HepG2 (cell line): ENCODE measurements around the gene HBS1L. TPM values are rescaled to one million over a fixed set of nuclear protein-coding genes. Genes with fewer than 3 reads are reported as not detected.

Source experiments
- IKZF4 ChIP-seq: sonication (generic); formaldehyde crosslinking; IDR thresholded peaks from 2 replicates; pipeline ENCODE4 v1.5.1; 2020; ENCODE audit warnings: borderline replicate concordance, mild to moderate bottlenecking, low read depth, missing genetic modification reagents; ENCODE audit errors: not compliant biosample characterization
- NONO ChIP-seq, 2 experiments: fragments of 450-650 bp in 1 of 2; sonication (generic) in 1 of 2; formaldehyde crosslinking in 1 of 2; IDR thresholded peaks in 1 of 2; conservative IDR thresholded peaks in 1 of 2; 2 replicates each; pipeline versions ENCODE4 v1.6.1 to v1.8.0; 2017 to 2022; ENCODE audit warnings: mild to moderate bottlenecking in 1 of 2, missing genetic modification reagents in 1 of 2, moderate library complexity in 1 of 2
- PRDM4 ChIP-seq: sonication (generic); formaldehyde crosslinking; IDR thresholded peaks from 2 replicates; pipeline ENCODE4 v1.9.0; 2021; ENCODE audit warnings: missing genetic modification reagents, borderline replicate concordance
- SNAPC2 ChIP-seq: sonication (generic); formaldehyde crosslinking; IDR thresholded peaks from 2 replicates; pipeline ENCODE4 v1.8.1; 2022; ENCODE audit warnings: mild to moderate bottlenecking, missing genetic modification reagents
- YY1 ChIP-seq: IDR thresholded peaks from 2 replicates; pipeline ENCODE4 v1.6.1; 2011; ENCODE audit warnings: low read length, low read depth, moderate library complexity, mild to moderate bottlenecking; ENCODE audit not compliant: insufficient read depth, insufficient replicate concordance
- ZC3H13 ChIP-seq: sonication (generic); formaldehyde crosslinking; IDR thresholded peaks from 2 replicates; pipeline ENCODE4 v1.8.1; 2023; ENCODE audit warnings: mild to moderate bottlenecking, missing genetic modification reagents, moderate library complexity
- ZC3H4 ChIP-seq: sonication (generic); formaldehyde crosslinking; IDR thresholded peaks from 2 replicates; pipeline ENCODE4 v1.4.0; 2020; ENCODE audit warnings: missing genetic modification reagents, borderline replicate concordance
- ZNF34 ChIP-seq: sonication (generic); formaldehyde crosslinking; IDR thresholded peaks from 2 replicates; pipeline ENCODE4 v1.4.0; 2020; ENCODE audit warnings: mild to moderate bottlenecking, missing genetic modification reagents, borderline replicate concordance
- ZNF704 ChIP-seq: sonication (generic); formaldehyde crosslinking; IDR thresholded peaks from 2 replicates; pipeline ENCODE4 v1.8.1; 2023; ENCODE audit warnings: mild to moderate bottlenecking, inconsistent platforms, moderate library complexity, missing genetic modification reagents, borderline replicate concordance
- ZNF761 ChIP-seq: sonication (generic); formaldehyde crosslinking; conservative IDR thresholded peaks from 2 replicates; pipeline ENCODE4 v1.4.0; 2020; ENCODE audit warnings: mild to moderate bottlenecking, missing genetic modification reagents
- polyA plus RNA-seq, 8 experiments: library from polyadenylated mRNA; depleted of rRNA in 3 of 8; stranded (reverse) in 7 of 8; unstranded in 1 of 8; fragments of >200 nt; fragmentation: Illumina TruSeq in 4 of 8; extraction: Trizol in 4 of 8; gene quantifications; 2 replicates each; pipeline versions ENCODE4 v1.2.1 to v1.2.3, GENCODE V29; 2011 to 2016; ENCODE audit warnings: low read depth in 4 of 8, missing spikeins in 1 of 8, mixed read lengths in 1 of 8; ENCODE audit not compliant: insufficient read depth in 1 of 8
- total RNA-seq, 5 experiments: library from RNA; depleted of rRNA; stranded (reverse); fragments of >200 nt; fragmentation: Illumina TruSeq; extraction: Trizol; gene quantifications; 2 replicates each; pipeline ENCODE4 v1.2.3, GENCODE V29; 2016; ENCODE audit warnings: low read depth in 1 of 5
- TF ChIP-seq, protein P1 (sequence below): sonication (generic); formaldehyde crosslinking; IDR thresholded peaks from 2 replicates; pipeline ENCODE4; 2020; ENCODE audit warnings: missing genetic modification reagents, mild to moderate bottlenecking, borderline replicate concordance

HBS1L gene
- total and polyA plus RNA-seq, 2 of the 13 experiments (the other 11 are each of a cell fraction or from before 2014, with no cell fraction given) = 44.1 to 138 TPM

DNA sequence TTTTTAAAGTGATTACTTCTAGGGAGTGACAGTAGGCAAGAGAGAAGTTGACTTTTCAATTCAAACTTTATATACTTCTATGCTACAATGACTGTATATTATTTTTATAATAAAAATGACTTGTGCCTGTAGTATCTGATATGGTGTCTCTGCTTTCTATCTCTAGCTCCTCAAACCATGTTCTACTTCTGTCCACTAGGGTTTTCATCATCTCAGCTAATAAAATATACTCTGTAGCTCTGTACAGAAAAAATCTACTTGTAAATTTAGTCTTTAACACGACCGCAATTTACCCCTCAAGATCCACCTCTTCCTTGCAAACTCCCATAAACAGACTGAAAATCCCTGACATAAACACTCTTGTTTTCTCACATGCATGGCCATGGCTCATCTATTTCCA, 42.3 kb downstream of the HBS1L start (continued):
- no peak for TF ChIP-seq ZNF34 (CRISPR knock-in tag)
- TF ChIP-seq ZC3H4 (CRISPR knock-in tag) = no peak
- TF ChIP-seq ZC3H13 (CRISPR knock-in tag) = no peak
- no peak for TF ChIP-seq PRDM4 (CRISPR knock-in tag)
- TF ChIP-seq ZNF761 (CRISPR knock-in tag) = no peak
- TF ChIP-seq, protein P1, sequence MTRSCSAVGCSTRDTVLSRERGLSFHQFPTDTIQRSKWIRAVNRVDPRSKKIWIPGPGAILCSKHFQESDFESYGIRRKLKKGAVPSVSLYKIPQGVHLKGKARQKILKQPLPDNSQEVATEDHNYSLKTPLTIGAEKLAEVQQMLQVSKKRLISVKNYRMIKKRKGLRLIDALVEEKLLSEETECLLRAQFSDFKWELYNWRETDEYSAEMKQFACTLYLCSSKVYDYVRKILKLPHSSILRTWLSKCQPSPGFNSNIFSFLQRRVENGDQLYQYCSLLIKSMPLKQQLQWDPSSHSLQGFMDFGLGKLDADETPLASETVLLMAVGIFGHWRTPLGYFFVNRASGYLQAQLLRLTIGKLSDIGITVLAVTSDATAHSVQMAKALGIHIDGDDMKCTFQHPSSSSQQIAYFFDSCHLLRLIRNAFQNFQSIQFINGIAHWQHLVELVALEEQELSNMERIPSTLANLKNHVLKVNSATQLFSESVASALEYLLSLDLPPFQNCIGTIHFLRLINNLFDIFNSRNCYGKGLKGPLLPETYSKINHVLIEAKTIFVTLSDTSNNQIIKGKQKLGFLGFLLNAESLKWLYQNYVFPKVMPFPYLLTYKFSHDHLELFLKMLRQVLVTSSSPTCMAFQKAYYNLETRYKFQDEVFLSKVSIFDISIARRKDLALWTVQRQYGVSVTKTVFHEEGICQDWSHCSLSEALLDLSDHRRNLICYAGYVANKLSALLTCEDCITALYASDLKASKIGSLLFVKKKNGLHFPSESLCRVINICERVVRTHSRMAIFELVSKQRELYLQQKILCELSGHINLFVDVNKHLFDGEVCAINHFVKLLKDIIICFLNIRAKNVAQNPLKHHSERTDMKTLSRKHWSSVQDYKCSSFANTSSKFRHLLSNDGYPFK (CRISPR knock-in tag) = no peak
- TF ChIP-seq IKZF4 = no peak
- TF ChIP-seq ZNF704 (CRISPR knock-in tag) = no peak
- no peak for TF ChIP-seq NONO (IDR thresholded peaks at IDR 0.05)
- TF ChIP-seq NONO (CRISPR knock-in tag; conservative IDR thresholded peaks at IDR 0.05) = no peak
- no peak for TF ChIP-seq SNAPC2 (CRISPR knock-in tag)
- no peak for TF ChIP-seq YY1
